Inferior parietal cortex (tissue), 1 donor: ENCODE results near the gene NEXMIF.
"Not testable (repeated sequence)": the region's sequence is repeated elsewhere in the genome, so short reads cannot be mapped to it uniquely, and the experiment has no call there.

Experiments
- DNase-seq: peaks from one replicate; pipeline ENCODE4 v3.0.0-alpha.2; 2016; ENCODE audit errors: extremely low spot score

The NEXMIF gene

GRCh38 chrX:74797338-74797887, 127.8 kb downstream of the NEXMIF start:
- no peak for DNase-seq

- no peak for DNase-seq
Observed at GRCh38 chrX:74788545-74789086, 136.6 kb downstream of the NEXMIF start.

GRCh38 chrX:74784629-74785028, 140.6 kb downstream of the NEXMIF start:
- DNase-seq, result no peak

GRCh38 chrX:74781507-74782034, 143.7 kb downstream of the NEXMIF start:
- no peak for DNase-seq

- DNase-seq, result no peak
Observed at GRCh38 chrX:74779175-74779574, 146.1 kb downstream of the NEXMIF start.

GRCh38 chrX:74774988-74775387, 150.3 kb downstream of the NEXMIF start:
- no peak for DNase-seq

GRCh38 chrX:74736450-74736849, 188.8 kb downstream of the NEXMIF start:
- no peak for DNase-seq

GRCh38 chrX:74705269-74705668, 220.0 kb downstream of the NEXMIF start:
- DNase-seq, result no peak

GRCh38 chrX:74701343-74701742, 223.9 kb downstream of the NEXMIF start:
- not testable (repeated sequence) for DNase-seq

GRCh38 chrX:74684466-74684865, 240.8 kb downstream of the NEXMIF start:
- no peak for DNase-seq
